Stimulated activated CD8-positive, alpha-beta memory T cell treated with anti-CD3 and anti-CD28 coated beads, Interleukin-15, amount 100 ng/mL, for 1 hour (primary cell): ENCODE data around the gene MET.

Experiments
- DNase-seq: peaks from one replicate; pipeline ENCODE4 v3.0.0-alpha.2; 2020; ENCODE audit warnings: low read depth

MET gene

GRCh38 chr7:116665332-116665996 lies 6.5 kb upstream of the MET start:
- DNase-seq: no peak

GRCh38 chr7:116669769-116670168 lies 2.2 kb upstream of the MET start:
- no peak for DNase-seq

- no peak for DNase-seq
These were observed 1.5 kb upstream of the MET start for GRCh38 chr7:116670409-116671015.

GRCh38 chr7:116671111-116671510 lies 885 bp upstream of the MET start:
- no peak for DNase-seq

GRCh38 chr7:116672596-116673456 lies 830 bp downstream of the MET start:
- no peak for DNase-seq

- DNase-seq: no peak
These were observed 1.5 kb downstream of the MET start for GRCh38 chr7:116673457-116673865.

GRCh38 chr7:116674508-116675173 lies 2.6 kb downstream of the MET start:
- DNase-seq: no peak

GRCh38 chr7:116675812-116676355 lies 3.9 kb downstream of the MET start:
- no peak for DNase-seq

GRCh38 chr7:116678780-116679179 lies 6.8 kb downstream of the MET start:
- no peak for DNase-seq

GRCh38 chr7:116679500-116679899 lies 7.5 kb downstream of the MET start:
- DNase-seq: no peak

- DNase-seq: no peak
These were observed 11.8 kb downstream of the MET start for GRCh38 chr7:116683786-116684185.

- no peak for DNase-seq
These were observed 14.0 kb downstream of the MET start for GRCh38 chr7:116686033-116686432.

GRCh38 chr7:116686812-116687419 lies 14.9 kb downstream of the MET start:
- no peak for DNase-seq

GRCh38 chr7:116687801-116688201 lies 15.8 kb downstream of the MET start:
- DNase-seq: no peak

- no peak for DNase-seq
These were observed 17.8 kb downstream of the MET start for GRCh38 chr7:116689790-116690259.

- no peak for DNase-seq
These were observed 19.7 kb downstream of the MET start for GRCh38 chr7:116691664-116692063.

- no peak for DNase-seq
These were observed 20.7 kb downstream of the MET start for GRCh38 chr7:116692401-116693308.

- no peak for DNase-seq
These were observed 24.7 kb downstream of the MET start for GRCh38 chr7:116696707-116697106.

- DNase-seq: no peak
These were observed 25.2 kb downstream of the MET start for GRCh38 chr7:116697152-116697551.

- DNase-seq: no peak
These were observed 25.8 kb downstream of the MET start for GRCh38 chr7:116697761-116698160.

GRCh38 chr7:116698396-116698795 lies 26.4 kb downstream of the MET start:
- no peak for DNase-seq
